Gastrocnemius medialis (tissue), 4 donors: ENCODE results near the gene CELSR1. TPM values are rescaled to one million over a fixed set of nuclear protein-coding genes. Genes with fewer than 3 reads are reported as not detected.
A peak's percentile ranks its signal among the peaks of the same experiment; 100 is the strongest.

ENCODE experiments used
- ATAC-seq, 2 donors: fragments of 150-250 bp; one replicate each; pipeline ENCODE4 v1.9.1; 2016
- DNase-seq, 2 donors: peaks; one replicate each; pipeline ENCODE4 v3.0.0-alpha.2; 2019
- H3K27ac ChIP-seq, 4 donors: fragments of 200-600 bp; sonication (generic); 1 replicate in 1 of 4; 2 replicates in 3 of 4; pipeline ENCODE4 v1.5.1; 2016 to 2018; ENCODE audit warnings: mild to moderate bottlenecking in 2 of 4, moderate library complexity in 1 of 4
- H3K27me3 ChIP-seq, 3 donors: fragments of 200-600 bp; sonication (generic) in 2 of 3; 1 replicate in 1 of 3; 2 replicates in 2 of 3; pipeline versions ENCODE4 v1.5.1 to v1.6.0; 2016 to 2019; ENCODE audit warnings: mild to moderate bottlenecking in 1 of 3, moderate library complexity in 1 of 3
- H3K36me3 ChIP-seq, 2 donors: fragments of 200-600 bp; sonication (generic) in 1 of 2; one replicate each; pipeline ENCODE4 v1.5.1; 2017 to 2018
- H3K4me1 ChIP-seq, 2 donors: fragments of 200-600 bp; sonication (generic) in 1 of 2; one replicate each; pipeline ENCODE4 v1.5.1; 2016 to 2017; ENCODE audit warnings: mild to moderate bottlenecking in 2 of 2
- H3K4me3 ChIP-seq, 4 donors: fragments of 200-600 bp; sonication (generic) in 3 of 4; 1 replicate in 1 of 4; 2 replicates in 3 of 4; pipeline ENCODE4 v1.5.1; 2016 to 2019; ENCODE audit warnings: mild to moderate bottlenecking in 2 of 4
- H3K9me3 ChIP-seq, 3 donors: fragments of 200-600 bp; sonication (generic) in 2 of 3; 1 replicate in 1 of 3; 2 replicates in 2 of 3; pipeline ENCODE4 v1.5.1; 2016 to 2019
- POLR2A ChIP-seq, 2 donors: fragments of 450-650 bp; IDR thresholded peaks; one replicate each; pipeline ENCODE4 v1.6.1; 2017; ENCODE audit warnings: antibody characterized with exemption in 2 of 2, mild to moderate bottlenecking in 2 of 2, moderate library complexity in 2 of 2
- in situ Hi-C, 4 donors: fragments of 200-750 bp; cut with MboI; loops; one replicate each; pipeline versions ENCODE4 v1.15.0 to v1.8.0; 2017; ENCODE audit warnings: low sequenced_read_pairs in 4 of 4
- intact Hi-C: fragments of 100-400 bp; cut with DNase I; formaldehyde crosslinking; loops from one replicate; pipeline ENCODE4 v1.15.1; 2023; ENCODE audit warnings: low total_unique reads
- total RNA-seq, 4 donors: library from RNA; depleted of rRNA; stranded (reverse); fragments of >200 nt; gene quantifications; one replicate each; pipeline versions ENCODE4 v1.1.0 to v1.2.3, GENCODE V29; 2016
- TF ChIP-seq, protein P1 (sequence below), 5 experiments: fragments of 450-650 bp in 3 of 5; fragments of 200-600 bp in 2 of 5; sonication (generic) in 2 of 5; IDR thresholded peaks in 4 of 5; conservative IDR thresholded peaks in 1 of 5; 1 replicate in 4 of 5; 2 replicates in 1 of 5; pipeline ENCODE4 v1.5.1; 2016 to 2019; ENCODE audit warnings: antibody characterized with exemption in 5 of 5, mild to moderate bottlenecking in 3 of 5, moderate library complexity in 3 of 5

CELSR1 gene
- total RNA-seq, 4 donors from 2014 or later: 0.10 to 1.5 (median 0.87) TPM

DNA sequence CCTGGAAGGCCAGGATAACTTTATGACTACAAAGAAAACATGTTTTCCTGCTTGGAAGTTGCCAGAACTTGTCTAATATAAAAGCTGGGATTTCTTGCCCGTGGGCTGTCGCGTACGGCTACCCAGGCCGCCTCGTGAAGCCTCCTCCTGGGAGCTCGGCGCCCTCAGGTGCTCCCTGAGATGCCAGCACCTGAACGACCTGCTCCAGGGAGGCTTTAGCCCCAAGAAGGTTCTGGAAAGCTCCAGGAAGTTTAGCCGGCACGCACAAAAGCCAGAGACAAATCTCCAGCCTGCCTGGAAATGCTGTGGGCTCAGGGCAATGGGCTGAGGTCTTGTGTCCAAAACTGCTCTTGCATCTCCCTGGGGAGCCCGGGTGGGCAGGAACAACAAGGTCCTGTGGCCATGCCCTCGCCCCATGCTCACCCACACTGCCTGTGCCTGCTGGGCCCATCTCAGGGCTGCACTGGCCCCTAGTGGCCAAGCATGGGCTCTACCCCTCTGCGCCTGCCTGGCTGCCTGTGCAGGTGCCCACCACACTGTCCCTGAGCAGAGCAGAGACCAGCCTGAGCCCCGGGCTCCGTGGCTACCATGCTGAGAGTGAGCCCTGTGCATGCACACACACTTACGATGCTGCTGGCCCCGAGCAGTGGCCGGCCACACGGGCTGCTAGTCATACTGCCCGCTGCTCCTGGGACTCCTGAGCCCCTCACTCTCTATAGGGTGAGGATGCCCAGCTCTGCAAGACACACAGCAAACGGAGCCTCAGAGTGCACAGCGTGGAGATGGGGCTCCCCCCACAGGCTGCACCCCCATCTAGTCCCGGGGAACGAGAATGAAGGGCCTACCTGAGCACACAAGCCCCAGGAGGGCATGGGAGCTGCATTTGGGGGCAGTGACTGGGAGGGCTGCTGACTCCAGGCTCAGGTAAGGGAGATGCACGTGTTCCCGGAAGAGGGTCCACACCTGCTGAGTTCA lies 4.9 kb upstream of the CELSR1 start:
- no peak for TF ChIP-seq POLR2A (IDR thresholded peaks at IDR 0.05)
- TF ChIP-seq, protein P1, sequence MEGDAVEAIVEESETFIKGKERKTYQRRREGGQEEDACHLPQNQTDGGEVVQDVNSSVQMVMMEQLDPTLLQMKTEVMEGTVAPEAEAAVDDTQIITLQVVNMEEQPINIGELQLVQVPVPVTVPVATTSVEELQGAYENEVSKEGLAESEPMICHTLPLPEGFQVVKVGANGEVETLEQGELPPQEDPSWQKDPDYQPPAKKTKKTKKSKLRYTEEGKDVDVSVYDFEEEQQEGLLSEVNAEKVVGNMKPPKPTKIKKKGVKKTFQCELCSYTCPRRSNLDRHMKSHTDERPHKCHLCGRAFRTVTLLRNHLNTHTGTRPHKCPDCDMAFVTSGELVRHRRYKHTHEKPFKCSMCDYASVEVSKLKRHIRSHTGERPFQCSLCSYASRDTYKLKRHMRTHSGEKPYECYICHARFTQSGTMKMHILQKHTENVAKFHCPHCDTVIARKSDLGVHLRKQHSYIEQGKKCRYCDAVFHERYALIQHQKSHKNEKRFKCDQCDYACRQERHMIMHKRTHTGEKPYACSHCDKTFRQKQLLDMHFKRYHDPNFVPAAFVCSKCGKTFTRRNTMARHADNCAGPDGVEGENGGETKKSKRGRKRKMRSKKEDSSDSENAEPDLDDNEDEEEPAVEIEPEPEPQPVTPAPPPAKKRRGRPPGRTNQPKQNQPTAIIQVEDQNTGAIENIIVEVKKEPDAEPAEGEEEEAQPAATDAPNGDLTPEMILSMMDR (IDR thresholded peaks at IDR 0.05 in 4 of 5, conservative IDR thresholded peaks at IDR 0.05 in 1 of 5): peak; percentile 53 to 84 (median 75)
- Histone ChIP-seq H3K4me3 (no peak overlapping the region), H3K36me3 (no peaks in the 10 kb centered on the region), H3K4me1 (peaks cover 5 to 9% of the 10 kb centered on the region in 2 donors), H3K9me3 (no peaks in the 10 kb centered on the region), H3K27ac (no peak overlapping the region), H3K27me3 (peaks cover 19 to 27% (median 24%) of the 10 kb centered on the region in 3 donors)
- peak; percentile 55 to 73 for ATAC-seq
- in situ Hi-C loops (loop anchor here in 3 of 4 donors (10.0 to 25.0 kb wide), 4 partner anchors 155 to 405 kb away; no protein-coding TSS in a partner anchor), intact Hi-C loops (loop anchor here (1.0 to 10.0 kb wide), 2 partner anchors 175 to 417 kb away; no protein-coding TSS in a partner anchor)
- peak in 1 of 2 donors; percentile 39 for DNase-seq

DNA sequence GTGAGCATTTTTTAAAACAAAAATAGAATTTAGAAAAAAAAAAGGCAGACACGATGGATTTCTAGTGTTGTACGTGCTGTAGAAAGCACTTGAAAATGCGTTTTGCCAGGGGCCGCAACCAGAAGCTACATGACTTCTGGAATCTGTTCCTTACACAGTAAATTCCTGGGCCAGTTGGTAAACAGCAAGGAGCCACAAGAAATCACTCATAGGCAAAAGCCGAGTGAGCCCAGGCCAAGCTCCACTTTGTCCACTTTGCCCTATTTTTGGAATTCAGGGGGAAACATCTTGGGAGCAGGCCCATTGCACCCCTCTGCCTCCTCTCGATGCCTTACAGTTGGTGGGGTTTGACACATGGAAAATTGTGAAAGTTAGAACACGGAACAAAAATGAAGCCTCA lies 4.1 kb upstream of the CELSR1 start:
- intact Hi-C loops: loop anchor here (10.0 kb wide), 1 partner anchor 417 kb away; no protein-coding TSS in a partner anchor
- DNase-seq: no peak
- H3K36me3 ChIP-seq: no peaks in the 10 kb centered on the region
- H3K9me3 ChIP-seq: no peaks in the 10 kb centered on the region
- peaks cover 1 to 5% of the 10 kb centered on the region in 2 donors for H3K4me1 ChIP-seq
- no peak overlapping the region for H3K4me3 ChIP-seq
- in situ Hi-C loops: loop anchor here in 3 of 4 donors (10.0 to 25.0 kb wide), 4 partner anchors 154 to 404 kb away; no protein-coding TSS in a partner anchor
- peaks cover 19 to 27% (median 24%) of the 10 kb centered on the region in 3 donors for H3K27me3 ChIP-seq
- H3K27ac ChIP-seq: no peak overlapping the region
- no peak for ATAC-seq
- TF ChIP-seq, protein P1 (IDR thresholded peaks at IDR 0.05 in 4 of 5, conservative IDR thresholded peaks at IDR 0.05 in 1 of 5): no peak
- TF ChIP-seq POLR2A (IDR thresholded peaks at IDR 0.05): no peak

DNA sequence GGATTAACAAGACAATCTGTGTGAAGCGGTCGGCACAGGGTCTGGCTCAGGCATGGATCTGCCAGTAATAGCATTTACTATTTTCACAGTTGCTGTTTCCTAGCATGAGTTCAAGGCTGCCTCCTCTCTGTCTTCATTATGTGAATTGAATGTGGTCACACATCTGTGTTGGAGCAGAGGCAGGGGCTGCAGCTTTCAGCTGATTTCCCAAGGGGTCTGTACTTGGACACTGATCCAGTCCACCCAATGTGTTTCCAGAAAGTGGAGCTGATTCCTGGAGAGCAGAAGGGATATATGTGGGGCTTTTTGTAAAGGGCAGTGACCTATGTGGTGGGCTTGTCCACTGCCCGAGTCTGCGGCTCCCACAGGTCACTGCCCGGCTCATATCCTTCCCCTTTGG lies 3.5 kb upstream of the CELSR1 start:
- Histone ChIP-seq H3K4me3 (no peak overlapping the region), H3K9me3 (no peaks in the 10 kb centered on the region), H3K27me3 (peaks cover 24 to 31% (median 28%) of the 10 kb centered on the region in 3 donors), H3K36me3 (no peaks in the 10 kb centered on the region), H3K4me1 (peaks cover 0 to 5% of the 10 kb centered on the region in 2 donors), H3K27ac (no peak overlapping the region)
- intact Hi-C loops (loop anchor here (10.0 kb wide), 1 partner anchor 416 kb away; no protein-coding TSS in a partner anchor), in situ Hi-C loops (loop anchor here in 3 of 4 donors (10.0 to 25.0 kb wide), 4 partner anchors 154 to 404 kb away; no protein-coding TSS in a partner anchor)
- DNase-seq: no peak
- TF ChIP-seq, protein P1 (IDR thresholded peaks at IDR 0.05 in 4 of 5, conservative IDR thresholded peaks at IDR 0.05 in 1 of 5): no peak
- no peak for TF ChIP-seq POLR2A (IDR thresholded peaks at IDR 0.05)
- ATAC-seq: no peak

DNA sequence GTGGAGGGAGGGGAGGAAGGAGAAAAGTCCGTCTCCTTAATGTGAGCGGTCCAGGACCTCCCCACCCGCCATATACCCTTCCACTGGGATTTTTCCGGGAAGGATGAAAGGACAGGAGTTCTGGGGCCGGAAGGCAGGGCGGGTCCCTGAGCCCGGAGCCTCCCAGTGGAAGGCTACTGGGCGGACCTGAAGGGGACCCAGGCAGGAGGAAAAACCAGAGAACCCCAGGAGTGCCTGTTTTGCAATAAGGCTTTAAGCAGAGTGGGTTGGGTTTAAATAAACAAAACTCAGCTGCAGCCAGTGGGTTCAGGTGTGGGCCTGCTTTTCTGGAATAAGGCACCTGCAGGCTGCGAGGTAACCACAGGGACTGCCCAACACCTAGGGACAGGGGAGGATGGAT lies 1.7 kb upstream of the CELSR1 start:
- H3K4me1 ChIP-seq: peaks cover 0 to 5% of the 10 kb centered on the region in 2 donors
- DNase-seq: no peak
- in situ Hi-C loops: loop anchor here in 3 of 4 donors (25.0 kb wide), 3 partner anchors 152 to 402 kb away; no protein-coding TSS in a partner anchor
- H3K9me3 ChIP-seq: no peaks in the 10 kb centered on the region
- H3K4me3 ChIP-seq: no peak overlapping the region
- ATAC-seq: no peak
- no peaks in the 10 kb centered on the region for H3K36me3 ChIP-seq
- H3K27ac ChIP-seq: no peak overlapping the region
- H3K27me3 ChIP-seq: peaks cover 34 to 38% (median 35%) of the 10 kb centered on the region in 3 donors
- no peak for TF ChIP-seq POLR2A (IDR thresholded peaks at IDR 0.05)
- TF ChIP-seq, protein P1 (IDR thresholded peaks at IDR 0.05 in 4 of 5, conservative IDR thresholded peaks at IDR 0.05 in 1 of 5): no peak
- intact Hi-C loops: no loop called here
